HUES64 (cell line): Measurements from ENCODE around the gene COL4A2.

Experiments
- H3K27ac ChIP-seq: 2 replicates; pipeline ENCODE4 v1.7.0; 2013; ENCODE audit warnings: low read depth, low read length, inconsistent platforms
- H3K27me3 ChIP-seq: 2 replicates; pipeline ENCODE4 v1.6.1; 2013; ENCODE audit warnings: mild to moderate bottlenecking, low read length; ENCODE audit not compliant: insufficient read depth
- H3K36me3 ChIP-seq: 2 replicates; pipeline ENCODE4 v1.6.1; 2013; ENCODE audit warnings: mild to moderate bottlenecking, low read length; ENCODE audit not compliant: insufficient read depth
- H3K4me1 ChIP-seq: 2 replicates; pipeline ENCODE4 v1.6.1; 2013; ENCODE audit warnings: mild to moderate bottlenecking, low read length, moderate library complexity; ENCODE audit not compliant: insufficient read depth
- H3K4me3 ChIP-seq: 2 replicates; pipeline ENCODE4 v1.5.1; 2013; ENCODE audit warnings: mild to moderate bottlenecking, low read length, moderate library complexity
- H3K9ac ChIP-seq: 2 replicates; pipeline ENCODE4 v1.6.1; 2013; ENCODE audit warnings: mild to moderate bottlenecking, low read depth, low read length
- H3K9me3 ChIP-seq: 2 replicates; pipeline ENCODE4 v1.6.1; 2013; ENCODE audit warnings: low read depth, low read length; ENCODE audit not compliant: insufficient read depth
- WGBS: fragments of 150-250, 120-280 bp; methylation state at CpG from one replicate; pipeline ENCODE4 v1.1.7; 2013; ENCODE audit warnings: missing lambda C conversion rate; 5-methylcytosine and 5-hydroxymethylcytosine counted together

The COL4A2 gene

DNA sequence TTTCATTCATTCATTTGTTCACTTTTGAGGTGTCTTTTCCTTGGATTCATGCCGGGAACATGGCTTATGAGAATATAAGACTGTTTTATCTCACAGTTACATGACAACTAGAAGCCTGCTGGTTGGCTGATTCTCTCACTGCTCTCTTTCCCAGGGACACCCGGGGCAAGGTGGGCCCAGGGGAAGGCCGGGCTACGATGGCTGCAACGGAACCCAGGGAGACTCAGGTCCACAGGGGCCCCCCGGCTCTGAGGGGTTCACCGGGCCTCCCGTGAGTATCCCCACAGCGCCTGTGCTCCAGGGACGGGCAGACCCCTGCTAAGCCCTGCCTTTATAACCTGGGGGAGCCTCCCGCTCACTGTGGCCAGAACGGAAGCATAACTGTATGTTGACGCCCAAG lies 121.2 kb downstream of the COL4A2 start:
- Histone ChIP-seq H3K9ac (no peak overlapping the region), H3K27me3 (no peaks in the 10 kb centered on the region), H3K4me3 (no peak overlapping the region), H3K4me1 (no peaks in the 10 kb centered on the region), H3K9me3 (no peaks in the 10 kb centered on the region), H3K27ac (no peak overlapping the region), H3K36me3 (peaks cover 77% of the 10 kb centered on the region)
- 94% methylated on average over 13 of the region's 13 CpGs for WGBS

DNA sequence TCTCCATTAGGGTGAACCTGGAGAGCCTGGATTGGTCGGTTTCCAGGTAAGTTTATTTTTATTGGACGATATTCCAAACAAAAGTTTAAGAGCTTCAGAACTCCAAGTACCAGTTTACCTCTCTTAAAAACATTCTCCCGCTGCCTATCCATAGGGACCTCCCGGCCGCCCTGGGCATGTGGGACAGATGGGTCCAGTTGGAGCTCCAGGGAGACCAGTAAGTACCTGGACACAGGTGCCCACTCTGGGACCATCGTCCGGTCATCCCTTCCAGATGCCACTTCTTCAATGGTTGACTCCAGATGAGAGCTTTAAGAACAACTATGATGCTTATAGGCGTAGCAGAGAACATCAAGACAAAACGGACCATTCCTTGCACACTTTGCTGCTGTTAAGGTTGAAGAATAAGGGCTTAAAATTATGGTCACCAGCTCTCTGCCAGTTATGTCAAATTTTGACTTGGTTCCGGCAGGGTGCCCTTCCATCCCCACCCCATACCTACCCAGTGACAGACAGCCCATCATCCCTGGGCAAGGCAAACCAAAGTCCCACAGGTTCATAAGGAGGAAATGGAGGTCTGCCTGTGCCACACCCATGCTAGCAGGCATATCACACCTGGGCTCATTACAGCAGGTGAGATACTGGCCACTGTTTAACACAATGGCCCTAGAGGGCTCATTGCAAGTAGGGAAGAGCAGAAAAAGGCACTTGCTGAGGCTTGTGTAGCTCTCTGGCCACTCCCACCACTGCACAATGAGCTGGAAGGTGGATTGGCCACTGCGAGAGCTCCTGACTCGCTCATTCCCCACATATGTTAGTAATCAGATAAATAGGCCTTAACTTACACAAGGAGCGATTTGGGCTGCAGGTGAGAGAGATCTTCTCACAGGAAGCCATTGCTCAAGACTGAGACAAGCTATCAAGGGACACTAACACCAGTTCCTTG lies 123.6 kb downstream of the COL4A2 start:
- no peak overlapping the region for H3K4me3 ChIP-seq
- H3K9ac ChIP-seq: no peak overlapping the region
- no peak overlapping the region for H3K27ac ChIP-seq
- no peaks in the 10 kb centered on the region for H3K4me1 ChIP-seq
- no peaks in the 10 kb centered on the region for H3K9me3 ChIP-seq
- WGBS: 92% methylated on average over 13 of the region's 13 CpGs
- H3K36me3 ChIP-seq: peaks cover 87% of the 10 kb centered on the region
- no peaks in the 10 kb centered on the region for H3K27me3 ChIP-seq

DNA sequence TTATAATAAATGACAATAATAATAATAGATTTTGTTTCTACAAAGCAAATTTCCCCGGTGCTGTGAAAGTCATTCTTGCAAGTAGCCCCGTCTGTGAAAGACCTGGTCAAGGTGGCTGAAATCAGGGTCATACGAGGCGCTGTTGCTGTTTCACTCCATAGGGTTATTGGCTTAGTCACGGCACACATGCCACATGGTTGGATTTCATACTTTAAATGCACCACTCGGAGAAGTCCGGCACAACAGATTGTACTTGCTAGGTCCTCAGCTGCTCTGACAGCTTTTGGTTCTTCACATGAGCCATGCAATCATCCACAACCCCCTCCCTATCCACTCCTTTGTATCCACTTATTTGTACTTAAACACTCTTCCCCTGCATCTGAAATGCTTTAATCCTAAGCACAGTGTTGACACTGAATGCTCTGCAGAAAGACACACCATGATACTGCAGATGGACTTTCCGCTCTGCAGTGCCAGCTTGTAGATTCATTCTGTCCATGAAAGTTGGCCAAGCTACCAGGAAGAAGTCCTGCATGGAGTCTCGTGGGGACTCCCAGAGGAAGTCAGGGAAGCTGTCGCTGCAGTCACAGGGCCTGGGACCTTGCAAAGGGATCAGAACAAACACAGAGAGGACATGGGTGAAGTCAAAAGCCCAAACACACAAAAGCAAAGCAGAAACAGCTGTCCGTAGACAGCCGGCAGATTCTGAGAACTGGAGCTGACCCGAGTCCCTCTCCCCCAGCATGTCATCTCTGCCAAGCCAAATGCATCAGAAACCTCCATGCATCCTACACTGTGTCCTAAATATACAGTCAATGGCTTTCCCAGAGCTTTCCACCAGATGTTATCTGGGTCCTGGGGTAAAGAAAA lies 124.6 kb downstream of the COL4A2 start:
- H3K9ac ChIP-seq: no peak overlapping the region
- 95% methylated on average over 13 of the region's 13 CpGs for WGBS
- no peaks in the 10 kb centered on the region for H3K27me3 ChIP-seq
- no peak overlapping the region for H3K27ac ChIP-seq
- H3K4me1 ChIP-seq: no peaks in the 10 kb centered on the region
- peaks cover 87% of the 10 kb centered on the region for H3K36me3 ChIP-seq
- no peak overlapping the region for H3K4me3 ChIP-seq
- no peaks in the 10 kb centered on the region for H3K9me3 ChIP-seq

DNA sequence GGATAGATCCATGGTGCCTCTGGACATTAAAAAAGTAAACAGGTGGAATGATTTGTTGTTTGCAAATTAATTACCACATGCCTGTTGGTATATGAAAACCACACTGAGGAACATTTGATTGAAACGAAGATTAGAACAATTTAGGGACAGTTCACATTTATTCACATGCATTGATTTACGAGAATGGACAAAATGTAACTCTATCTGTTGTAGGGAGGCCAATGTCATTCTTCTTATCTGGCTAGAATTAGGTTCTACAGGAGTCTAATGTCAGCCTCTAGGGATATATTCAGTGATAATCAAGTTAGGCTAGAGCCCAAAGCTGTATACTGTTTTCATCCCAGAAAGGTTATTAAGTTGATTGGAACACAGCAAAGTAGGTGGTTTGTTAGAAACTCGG lies 125.4 kb downstream of the COL4A2 start:
- no peak overlapping the region for H3K27ac ChIP-seq
- no peaks in the 10 kb centered on the region for H3K4me1 ChIP-seq
- 97% methylated on average over 3 of the region's 3 CpGs for WGBS
- H3K9ac ChIP-seq: no peak overlapping the region
- no peaks in the 10 kb centered on the region for H3K27me3 ChIP-seq
- H3K9me3 ChIP-seq: no peaks in the 10 kb centered on the region
- H3K36me3 ChIP-seq: peaks cover 92% of the 10 kb centered on the region
- H3K4me3 ChIP-seq: no peak overlapping the region

DNA sequence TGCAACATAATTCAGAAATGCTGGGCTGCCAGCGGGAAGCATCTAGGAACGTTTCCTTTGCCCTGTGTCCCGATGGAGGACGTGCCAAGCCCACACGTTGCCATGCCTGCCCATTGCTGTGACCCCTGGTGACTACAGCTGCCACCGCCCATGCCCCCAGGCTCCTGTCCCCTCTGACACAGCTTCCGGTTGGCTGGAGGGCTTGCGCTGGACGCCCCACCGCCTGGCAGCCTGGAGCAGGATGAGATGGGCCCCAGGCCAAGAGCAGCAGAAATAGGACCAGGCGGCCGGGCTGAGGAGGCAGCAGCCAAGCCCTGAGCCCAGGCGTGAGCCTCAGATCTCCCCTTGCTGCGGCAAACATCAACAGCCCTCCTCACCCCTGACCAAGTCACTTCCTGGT lies 125.9 kb downstream of the COL4A2 start:
- 86% methylated on average over 14 of the region's 14 CpGs for WGBS
- Histone ChIP-seq H3K9ac (no peak overlapping the region), H3K27me3 (no peaks in the 10 kb centered on the region), H3K27ac (no peak overlapping the region), H3K4me3 (no peak overlapping the region), H3K9me3 (no peaks in the 10 kb centered on the region), H3K4me1 (no peaks in the 10 kb centered on the region), H3K36me3 (peaks cover 92% of the 10 kb centered on the region)

DNA sequence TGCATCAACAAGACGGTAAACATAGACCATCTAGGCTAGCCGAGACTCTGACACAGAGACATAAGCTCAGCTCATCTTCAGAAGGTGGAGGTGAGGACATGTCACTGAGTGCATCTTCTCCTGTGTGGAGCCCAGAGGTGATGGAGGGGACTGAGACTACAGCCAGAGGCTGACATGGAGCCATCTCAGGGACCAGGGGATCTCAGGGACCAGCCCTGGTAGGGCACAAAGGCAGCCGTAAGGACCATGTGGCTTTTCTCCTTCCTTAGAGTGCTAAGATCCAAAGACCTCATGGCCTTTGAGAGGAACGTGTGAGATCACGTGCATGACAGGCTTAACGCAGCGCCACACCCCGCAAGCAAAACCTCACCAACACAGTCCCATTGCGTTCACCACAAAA lies 127.5 kb downstream of the COL4A2 start:
- Histone ChIP-seq H3K27ac (no peak overlapping the region), H3K9ac (no peak overlapping the region), H3K9me3 (no peaks in the 10 kb centered on the region), H3K27me3 (no peaks in the 10 kb centered on the region), H3K36me3 (peaks cover 87% of the 10 kb centered on the region), H3K4me1 (no peaks in the 10 kb centered on the region), H3K4me3 (no peak overlapping the region)
- WGBS: 95% methylated on average over 9 of the region's 9 CpGs

DNA sequence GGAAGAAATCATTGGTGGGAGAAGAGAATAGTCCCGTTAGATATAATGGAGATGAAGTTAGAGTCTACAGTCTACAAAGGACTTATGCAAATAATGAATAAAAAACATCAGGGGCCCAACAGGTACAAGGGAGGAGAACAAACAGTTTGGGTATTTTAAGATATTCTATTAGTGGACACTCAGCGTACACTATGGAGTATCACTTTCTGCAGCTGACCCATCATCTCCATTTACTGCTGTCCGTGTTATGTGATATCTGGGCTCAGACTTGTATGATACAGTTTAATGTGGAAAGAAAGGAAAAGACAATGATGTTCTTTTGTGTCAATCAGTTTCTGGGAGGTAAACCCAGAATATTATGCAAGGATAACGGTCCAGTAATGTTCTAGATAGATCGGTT lies 128.2 kb downstream of the COL4A2 start:
- no peak overlapping the region for H3K9ac ChIP-seq
- H3K27me3 ChIP-seq: no peaks in the 10 kb centered on the region
- no peak overlapping the region for H3K4me3 ChIP-seq
- no peaks in the 10 kb centered on the region for H3K9me3 ChIP-seq
- H3K4me1 ChIP-seq: no peaks in the 10 kb centered on the region
- no peak overlapping the region for H3K27ac ChIP-seq
- WGBS: 94% methylated on average over 5 of the region's 5 CpGs
- H3K36me3 ChIP-seq: peaks cover 86% of the 10 kb centered on the region

DNA sequence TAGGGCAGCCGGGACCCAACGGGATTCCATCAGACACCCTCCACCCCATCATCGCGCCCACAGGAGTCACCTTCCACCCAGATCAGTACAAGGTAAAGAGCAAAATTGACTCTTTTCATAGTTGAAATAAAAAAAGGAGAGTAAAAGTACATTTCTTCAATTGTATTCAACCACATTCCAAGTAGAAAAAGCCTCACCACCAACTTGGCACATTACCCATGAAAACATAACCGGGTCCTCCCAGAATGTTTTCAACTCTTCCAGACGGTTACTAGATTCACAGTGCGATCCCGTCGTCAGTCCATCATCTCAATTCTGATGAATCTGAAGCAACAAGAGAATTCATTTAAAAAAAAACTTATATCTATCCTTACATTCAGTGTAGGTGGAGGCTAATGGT lies 129.2 kb downstream of the COL4A2 start:
- WGBS: 92% methylated on average over 9 of the region's 9 CpGs
- H3K9me3 ChIP-seq: no peaks in the 10 kb centered on the region
- peaks cover 86% of the 10 kb centered on the region for H3K36me3 ChIP-seq
- no peaks in the 10 kb centered on the region for H3K27me3 ChIP-seq
- H3K27ac ChIP-seq: no peak overlapping the region
- no peak overlapping the region for H3K9ac ChIP-seq
- H3K4me1 ChIP-seq: no peaks in the 10 kb centered on the region
- no peak overlapping the region for H3K4me3 ChIP-seq

DNA sequence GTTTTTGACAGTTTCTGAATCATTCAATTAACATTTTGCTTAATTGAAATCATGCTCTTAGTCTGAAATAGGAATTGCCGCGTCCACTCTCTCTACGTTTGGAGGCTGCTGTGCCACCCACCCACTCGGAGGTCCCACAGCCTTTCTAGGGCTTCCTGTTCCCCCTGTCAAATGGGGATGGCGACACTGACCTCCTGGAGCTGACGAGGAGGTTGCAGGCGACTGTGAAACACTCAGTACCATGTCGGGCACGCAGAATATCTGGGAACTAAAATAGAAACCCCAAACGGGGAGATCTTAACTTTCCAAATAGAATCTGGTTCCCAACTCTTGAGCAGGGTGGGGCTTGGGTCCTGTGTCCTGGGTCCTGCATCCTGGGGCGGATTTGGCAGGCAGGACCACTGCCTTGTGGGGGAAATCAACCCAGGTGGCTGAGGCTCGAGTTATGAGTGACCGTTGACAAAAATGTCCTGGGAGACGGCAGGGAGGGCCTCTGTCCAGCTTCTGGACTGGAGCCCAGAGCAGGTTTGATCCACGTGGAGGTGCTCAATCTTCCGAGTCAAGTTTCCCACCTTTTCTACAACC lies 129.8 kb downstream of the COL4A2 start:
- Histone ChIP-seq H3K27ac (no peak overlapping the region), H3K36me3 (peaks cover 84% of the 10 kb centered on the region)
- 96% methylated on average over 16 of the region's 16 CpGs for WGBS

DNA sequence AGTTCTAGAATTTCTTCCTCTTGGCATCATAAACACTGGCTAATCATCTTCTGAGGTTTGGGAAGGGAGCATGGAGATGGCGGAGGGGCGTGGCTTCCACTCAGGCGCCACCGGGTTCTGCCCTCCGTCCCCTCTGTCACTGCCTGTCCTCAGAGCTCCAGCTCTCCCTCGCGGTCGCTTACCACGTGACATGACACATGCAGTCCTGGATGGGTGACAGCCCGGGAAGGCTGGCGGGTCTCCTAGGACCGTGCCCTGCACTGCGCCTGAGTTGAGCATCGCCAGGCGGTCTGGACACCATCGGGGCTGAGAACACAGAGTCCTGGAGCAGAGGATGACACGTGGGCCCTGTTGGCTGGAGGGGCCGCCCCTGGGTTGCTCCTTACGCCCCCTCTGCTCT lies 131.1 kb downstream of the COL4A2 start:
- Histone ChIP-seq H3K27ac (no peak overlapping the region), H3K4me1 (no peaks in the 10 kb centered on the region), H3K4me3 (no peak overlapping the region), H3K9ac (no peak overlapping the region), H3K9me3 (no peaks in the 10 kb centered on the region), H3K36me3 (peaks cover 76% of the 10 kb centered on the region), H3K27me3 (no peaks in the 10 kb centered on the region)
- 90% methylated on average over 19 of the region's 19 CpGs for WGBS

More for the DNA sequence above, 129.8 kb downstream of the COL4A2 start:
- Histone ChIP-seq H3K27me3 (no peaks in the 10 kb centered on the region), H3K9me3 (no peaks in the 10 kb centered on the region), H3K9ac (no peak overlapping the region), H3K4me3 (no peak overlapping the region), H3K4me1 (no peaks in the 10 kb centered on the region)

DNA sequence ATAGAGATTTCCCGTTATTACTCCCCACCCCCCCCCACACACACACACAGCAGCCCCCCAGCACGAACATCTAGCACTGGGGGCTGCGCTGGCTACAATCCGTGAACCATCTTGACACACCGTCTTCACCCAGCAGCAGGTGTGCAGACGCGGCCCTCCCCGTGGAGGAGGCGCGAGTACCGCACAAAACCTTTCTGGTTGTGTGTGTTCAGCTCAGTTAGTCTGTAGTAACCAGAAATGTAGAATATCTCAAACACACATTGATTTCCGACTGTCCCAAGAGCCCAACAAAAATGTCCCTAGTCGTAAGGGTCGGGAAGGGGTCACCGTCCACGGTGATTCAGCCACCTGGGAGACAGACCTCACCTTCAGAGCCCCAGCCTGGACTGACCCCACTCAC lies 131.7 kb downstream of the COL4A2 start:
- Histone ChIP-seq H3K27me3 (no peaks in the 10 kb centered on the region), H3K4me3 (no peak overlapping the region), H3K36me3 (peaks cover 74% of the 10 kb centered on the region), H3K4me1 (no peaks in the 10 kb centered on the region), H3K27ac (no peak overlapping the region), H3K9me3 (no peaks in the 10 kb centered on the region), H3K9ac (no peak overlapping the region)
- 92% methylated on average over 16 of the region's 16 CpGs for WGBS
